CD14-positive monocyte (primary cell): ENCODE data around the gene SLN. TPM values are rescaled to one million over a fixed set of nuclear protein-coding genes. Genes with fewer than 3 reads are reported as not detected.

Experiments
- DNase-seq, 3 donors: peaks; one replicate each; pipeline ENCODE4 v3.0.0-alpha.2; 2011 to 2022
- H2AFZ ChIP-seq: 2 replicates; pipeline ENCODE4 v1.6.0; 2012; ENCODE audit warnings: mild to moderate bottlenecking, low read depth, low read length, inconsistent platforms; ENCODE audit not compliant: insufficient read depth, poor library complexity, severe bottlenecking
- H3K27ac ChIP-seq, 2 donors: 1 replicate in 1 of 2; 2 replicates in 1 of 2; pipeline ENCODE4 v1.5.1; 2012 to 2013; ENCODE audit warnings: low read length in 2 of 2, control low read depth in 1 of 2, inconsistent platforms in 1 of 2, low read depth in 1 of 2, mild to moderate bottlenecking in 1 of 2
- H3K27me3 ChIP-seq, 2 donors: one replicate each; pipeline versions ENCODE4 v1.6.0 to v1.6.1; 2011 to 2013; ENCODE audit warnings: low read length in 2 of 2; ENCODE audit not compliant: control insufficient read depth in 2 of 2, insufficient read depth in 2 of 2
- H3K36me3 ChIP-seq, 2 donors: replicated peaks in 1 of 2; 1 replicate in 1 of 2; 2 replicates in 1 of 2; pipeline versions ENCODE4 v1.5.1 to v1.6.1; 2012 to 2013; ENCODE audit warnings: low read length in 2 of 2, control low read depth in 1 of 2, inconsistent platforms in 1 of 2, mild to moderate bottlenecking in 1 of 2; ENCODE audit not compliant: insufficient read depth in 2 of 2, control insufficient read depth in 1 of 2
- H3K4me1 ChIP-seq, 2 donors: 1 replicate in 1 of 2; 2 replicates in 1 of 2; pipeline versions ENCODE4 v1.5.1 to v1.6.1; 2012 to 2013; ENCODE audit warnings: low read length in 2 of 2, control low read depth in 1 of 2, inconsistent platforms in 1 of 2, mild to moderate bottlenecking in 1 of 2, moderate library complexity in 1 of 2; ENCODE audit not compliant: insufficient read depth in 2 of 2, control insufficient read depth in 1 of 2
- H3K4me2 ChIP-seq: replicated peaks from 2 replicates; pipeline ENCODE3; 2012; ENCODE audit warnings: low read length, moderate library complexity, mild to moderate bottlenecking; ENCODE audit not compliant: poor library complexity, severe bottlenecking; ENCODE audit errors: extremely low read depth
- H3K4me3 ChIP-seq, 3 experiments: fragments of 200-600 bp in 1 of 3; sonication (generic) in 1 of 3; replicated peaks in 1 of 3; 1 replicate in 2 of 3; 2 replicates in 1 of 3; pipeline ENCODE4 v1.5.1; 2011 to 2013; ENCODE audit warnings: low read length in 3 of 3, mild to moderate bottlenecking in 3 of 3, control low read depth in 2 of 3, low read depth in 2 of 3, inconsistent platforms in 1 of 3, moderate library complexity in 1 of 3
- H3K79me2 ChIP-seq: 2 replicates; pipeline ENCODE4 v1.6.0; 2012; ENCODE audit warnings: mild to moderate bottlenecking, control low read depth, inconsistent platforms, low read length, moderate library complexity; ENCODE audit not compliant: insufficient read depth
- H3K9ac ChIP-seq: 2 replicates; pipeline ENCODE4 v1.6.0; 2017; ENCODE audit warnings: low read length, mild to moderate bottlenecking; ENCODE audit not compliant: insufficient read depth, poor library complexity, severe bottlenecking
- H3K9me3 ChIP-seq, 2 donors: replicated peaks in 1 of 2; 1 replicate in 1 of 2; 2 replicates in 1 of 2; pipeline versions ENCODE4 v1.5.1 to v1.6.1; 2012 to 2013; ENCODE audit warnings: low read length in 2 of 2, control low read depth in 1 of 2; ENCODE audit not compliant: control insufficient read depth in 1 of 2, insufficient read depth in 1 of 2
- H4K20me1 ChIP-seq: 2 replicates; pipeline ENCODE4 v1.6.0; 2012; ENCODE audit warnings: mild to moderate bottlenecking, low read length, control low read depth, moderate library complexity; ENCODE audit not compliant: insufficient read depth
- H3K27ac Mint-ChIP-seq, 7 donors: one replicate each; pipeline ENCODE4 v1.8.0; 2020; ENCODE audit warnings: mild to moderate bottlenecking in 7 of 7, mixed read lengths in 7 of 7, moderate library complexity in 6 of 7, inconsistent platforms in 2 of 7
- H3K27me3 Mint-ChIP-seq, 3 donors: one replicate each; pipeline ENCODE4 v1.8.0; 2021 to 2022; ENCODE audit warnings: low read depth in 3 of 3, mild to moderate bottlenecking in 3 of 3, mixed read lengths in 3 of 3, moderate library complexity in 3 of 3, inconsistent platforms in 1 of 3
- H3K36me3 Mint-ChIP-seq, 2 donors: one replicate each; pipeline ENCODE4 v1.8.0; 2020; ENCODE audit warnings: mixed read lengths in 2 of 2, inconsistent platforms in 1 of 2, mild to moderate bottlenecking in 1 of 2
- H3K4me1 Mint-ChIP-seq: one replicate; pipeline ENCODE4 v1.8.0; 2020; ENCODE audit warnings: mild to moderate bottlenecking, mixed read lengths
- H3K4me3 Mint-ChIP-seq, 2 donors: one replicate each; pipeline ENCODE4 v1.8.0; 2020; ENCODE audit warnings: mild to moderate bottlenecking in 2 of 2, mixed read lengths in 2 of 2, moderate library complexity in 1 of 2
- H3K9me3 Mint-ChIP-seq, 7 donors: one replicate each; pipeline ENCODE4 v1.8.0; 2020 to 2022; ENCODE audit warnings: mixed read lengths in 7 of 7, mild to moderate bottlenecking in 6 of 7, moderate library complexity in 6 of 7, inconsistent platforms in 2 of 7
- WGBS: methylation state at CpG from one replicate; pipeline ENCODE4 v1.1.5; 2013; ENCODE audit warnings: missing lambda C conversion rate; ENCODE audit not compliant: insufficient coverage; 5-methylcytosine and 5-hydroxymethylcytosine counted together
- intact Hi-C, 2 donors: fragments of 100-400 bp; cut with micrococcal nuclease; formaldehyde crosslinking; loops; one replicate each; pipeline versions ENCODE4 v1.15.0 to v1.15.1; 2023
- polyA plus RNA-seq, 3 donors: library from polyadenylated mRNA; depleted of rRNA in 1 of 3; unstranded in 2 of 3; stranded (reverse) in 1 of 3; fragments of 300-500 nt in 2 of 3; fragments of >200 nt in 1 of 3; fragmentation: Illumina TruSeq in 2 of 3; gene quantifications; 1 replicate in 2 of 3; 2 replicates in 1 of 3; pipeline ENCODE4 v1.2.3, GENCODE V29; 2012 to 2021
- TF ChIP-seq, protein P1 (sequence below): fragments of 200-600 bp; IDR thresholded peaks from one replicate; pipeline ENCODE4 v1.8.0; 2022; ENCODE audit warnings: antibody characterized with exemption, mild to moderate bottlenecking

The SLN gene
- polyA plus RNA-seq, 3 donors, result not detected

DNA sequence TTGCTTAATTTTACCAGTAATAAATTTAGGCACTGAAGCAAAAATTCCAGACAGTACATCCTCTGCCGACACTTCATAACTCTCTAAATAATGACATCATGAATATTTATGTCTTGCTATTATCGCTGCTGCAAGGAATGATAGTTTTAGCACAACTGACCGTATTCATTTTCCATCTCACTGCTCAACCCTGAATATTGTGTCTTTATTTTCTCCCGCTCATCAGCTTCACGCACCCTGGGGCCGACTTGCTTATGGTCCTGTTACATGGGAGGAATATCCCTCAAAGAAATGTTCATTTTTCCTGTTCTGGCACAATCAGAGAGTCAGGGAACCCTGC lies 33.3 kb downstream of the SLN start:
- Histone ChIP-seq H3K4me3 (no peak overlapping the region), H3K9ac (no peak overlapping the region), H3K36me3 (no peaks in the 10 kb centered on the region), H4K20me1 (no peaks in the 10 kb centered on the region), H3K79me2 (no peaks in the 10 kb centered on the region), H3K4me2 (no peak overlapping the region), H3K9me3 (no peaks in the 10 kb centered on the region), H3K27ac (no peak overlapping the region), H3K27me3 (no peaks in the 10 kb centered on the region), H3K4me1 (peaks cover 17 to 20% of the 10 kb centered on the region in 2 donors), H2AFZ (no peak overlapping the region)
- TF ChIP-seq, protein P1, sequence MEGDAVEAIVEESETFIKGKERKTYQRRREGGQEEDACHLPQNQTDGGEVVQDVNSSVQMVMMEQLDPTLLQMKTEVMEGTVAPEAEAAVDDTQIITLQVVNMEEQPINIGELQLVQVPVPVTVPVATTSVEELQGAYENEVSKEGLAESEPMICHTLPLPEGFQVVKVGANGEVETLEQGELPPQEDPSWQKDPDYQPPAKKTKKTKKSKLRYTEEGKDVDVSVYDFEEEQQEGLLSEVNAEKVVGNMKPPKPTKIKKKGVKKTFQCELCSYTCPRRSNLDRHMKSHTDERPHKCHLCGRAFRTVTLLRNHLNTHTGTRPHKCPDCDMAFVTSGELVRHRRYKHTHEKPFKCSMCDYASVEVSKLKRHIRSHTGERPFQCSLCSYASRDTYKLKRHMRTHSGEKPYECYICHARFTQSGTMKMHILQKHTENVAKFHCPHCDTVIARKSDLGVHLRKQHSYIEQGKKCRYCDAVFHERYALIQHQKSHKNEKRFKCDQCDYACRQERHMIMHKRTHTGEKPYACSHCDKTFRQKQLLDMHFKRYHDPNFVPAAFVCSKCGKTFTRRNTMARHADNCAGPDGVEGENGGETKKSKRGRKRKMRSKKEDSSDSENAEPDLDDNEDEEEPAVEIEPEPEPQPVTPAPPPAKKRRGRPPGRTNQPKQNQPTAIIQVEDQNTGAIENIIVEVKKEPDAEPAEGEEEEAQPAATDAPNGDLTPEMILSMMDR, result no peak
- intact Hi-C loops, result no loop called here
- Mint-ChIP-seq H3K4me1 (peaks cover 18% of the 10 kb centered on the region), H3K27ac (no peak overlapping the region), H3K4me3 (no peak overlapping the region), H3K36me3 (no peaks in the 10 kb centered on the region), H3K9me3 (peaks cover 0 to 6% (median 0%) of the 10 kb centered on the region in 7 donors), H3K27me3 (peaks cover 5% of the 10 kb centered on the region in 3 donors)
- DNase-seq, result no peak
- WGBS, result 71% methylated on average over 4 of the region's 6 CpGs

DNA sequence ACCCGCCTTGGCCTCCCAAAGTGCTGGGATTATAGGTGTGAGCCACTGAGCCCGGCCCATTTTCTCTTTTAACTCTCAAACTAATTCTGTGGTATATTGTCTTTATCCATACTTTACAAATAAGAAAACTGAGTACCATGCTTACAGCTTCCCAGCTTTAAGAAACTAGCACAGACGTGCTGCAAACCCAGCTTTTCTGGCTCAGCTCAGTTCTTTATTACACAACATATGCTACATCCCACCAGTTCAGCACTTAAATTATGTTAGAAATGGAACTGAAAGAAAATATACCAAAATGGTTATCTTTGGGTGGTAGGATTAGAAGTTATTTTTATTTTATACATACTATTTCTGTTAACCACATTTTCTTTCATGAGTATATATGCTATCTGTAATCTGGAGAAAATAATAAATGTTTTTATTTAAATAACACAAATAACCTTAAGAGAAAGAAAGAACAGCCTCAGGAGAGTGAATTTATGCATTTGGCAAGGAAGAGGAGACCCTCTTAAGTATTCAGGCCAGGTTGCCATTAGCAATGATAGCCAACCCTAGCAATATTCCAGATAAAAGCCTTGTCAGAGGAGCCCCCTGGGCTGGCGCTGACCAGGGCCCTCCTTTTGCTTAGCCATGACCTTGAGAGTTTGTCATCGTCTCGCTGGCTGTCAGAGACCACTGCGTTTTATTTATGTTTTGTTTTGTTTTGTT lies 33.8 kb downstream of the SLN start:
- H3K36me3 ChIP-seq, result no peaks in the 10 kb centered on the region
- H3K4me2 ChIP-seq, result no peak overlapping the region
- Mint-ChIP-seq H3K27ac (no peak overlapping the region), H3K4me3 (no peak overlapping the region), H3K4me1 (peaks cover 13% of the 10 kb centered on the region), H3K9me3 (peaks cover 0 to 6% (median 0%) of the 10 kb centered on the region in 7 donors), H3K36me3 (no peaks in the 10 kb centered on the region), H3K27me3 (peaks cover 5% of the 10 kb centered on the region in 3 donors)
- DNase-seq, result no peak
- H3K79me2 ChIP-seq, result no peaks in the 10 kb centered on the region
- peaks cover 14% of the 10 kb centered on the region in 2 donors for H3K4me1 ChIP-seq
- H4K20me1 ChIP-seq, result no peaks in the 10 kb centered on the region
- no peak overlapping the region for H3K4me3 ChIP-seq
- H3K27me3 ChIP-seq, result no peaks in the 10 kb centered on the region
- H3K27ac ChIP-seq, result no peak overlapping the region
- no CpG with 5 or more reads among the region's 7 CpGs for WGBS
- H3K9ac ChIP-seq, result no peak overlapping the region
- H2AFZ ChIP-seq, result no peak overlapping the region
- intact Hi-C loops, result no loop called here
- H3K9me3 ChIP-seq, result no peaks in the 10 kb centered on the region
- TF ChIP-seq, protein P1, result no peak
